Hepatocyte (in vitro differentiated cells): ENCODE data around the gene TLE7. TPM values are rescaled to one million over a fixed set of nuclear protein-coding genes. Genes with fewer than 3 reads are reported as not detected.

ENCODE experiments used
- DNase-seq: peaks from one replicate; pipeline ENCODE4 v3.0.0-alpha.2; 2016; ENCODE audit warnings: low spot score
- H2AFZ ChIP-seq: fragments of 200-600 bp; sonication (generic); 2 replicates; pipeline ENCODE4 v1.6.0; 2016; ENCODE audit warnings: antibody characterized with exemption, mild to moderate bottlenecking
- H3K27ac ChIP-seq: fragments of 200-600 bp; sonication (generic); 2 replicates; pipeline ENCODE4 v1.5.1; 2016; ENCODE audit warnings: mild to moderate bottlenecking
- H3K27me3 ChIP-seq: fragments of 200-600 bp; sonication (generic); 2 replicates; pipeline ENCODE4 v1.6.1; 2016
- H3K36me3 ChIP-seq: fragments of 200-600 bp; sonication (generic); replicated peaks from 2 replicates; pipeline ENCODE4 v1.5.1; 2016; ENCODE audit warnings: low read depth; ENCODE audit not compliant: insufficient read depth
- H3K4me1 ChIP-seq: fragments of 200-600 bp; sonication (generic); 2 replicates; pipeline ENCODE4 v1.5.1; 2016; ENCODE audit warnings: mild to moderate bottlenecking, moderate library complexity; ENCODE audit not compliant: insufficient read depth
- H3K4me2 ChIP-seq: fragments of 200-600 bp; sonication (generic); 2 replicates; pipeline ENCODE4 v1.6.0; 2016
- H3K4me3 ChIP-seq: fragments of 200-600 bp; sonication (generic); 2 replicates; pipeline ENCODE4 v1.5.1; 2016; ENCODE audit warnings: mild to moderate bottlenecking
- H3K79me2 ChIP-seq: fragments of 200-600 bp; sonication (generic); 2 replicates; pipeline ENCODE4 v1.6.0; 2017; ENCODE audit warnings: mild to moderate bottlenecking
- H3K9me2 ChIP-seq: fragments of 200-600 bp; sonication (generic); replicated peaks from 2 replicates; pipeline ENCODE4 v1.6.0; 2017; ENCODE audit warnings: mild to moderate bottlenecking; ENCODE audit not compliant: insufficient read depth
- H3K9me3 ChIP-seq: fragments of 200-600 bp; sonication (generic); 2 replicates; pipeline ENCODE4 v1.5.1; 2016; ENCODE audit warnings: low read depth, mild to moderate bottlenecking
- H4K20me1 ChIP-seq: fragments of 200-600 bp; sonication (generic); 2 replicates; pipeline ENCODE4 v1.6.0; 2016; ENCODE audit warnings: mild to moderate bottlenecking; ENCODE audit not compliant: insufficient read depth, poor library complexity, severe bottlenecking
- EZH2 ChIP-seq: fragments of 200-600 bp; sonication (generic); IDR thresholded peaks from 2 replicates; pipeline ENCODE4 v1.6.1; 2016; ENCODE audit warnings: antibody characterized with exemption, mild to moderate bottlenecking, borderline replicate concordance
- EZH2phosphoT487 ChIP-seq: fragments of 200-600 bp; sonication (generic); IDR thresholded peaks from one replicate; pipeline ENCODE4 v1.6.1; 2018; ENCODE audit warnings: antibody characterized with exemption, mild to moderate bottlenecking, low read depth, moderate library complexity; ENCODE audit not compliant: unreplicated experiment, severe bottlenecking
- WGBS: methylation state at CpG from one replicate; pipeline ENCODE4 v1.1.6; 2016; ENCODE audit warnings: low lambda C conversion rate; ENCODE audit errors: missing lambda C conversion rate; 5-methylcytosine and 5-hydroxymethylcytosine counted together
- polyA plus RNA-seq: library from polyadenylated mRNA; unstranded; fragments of >200 nt; fragmentation: Nextera tagmentation; extraction: Ambion mirVana; gene quantifications from 2 replicates; pipeline ENCODE4 v1.2.1, GENCODE V29; 2016
- total RNA-seq: library from RNA; depleted of rRNA; stranded (reverse); fragments of >200 nt; gene quantifications from 2 replicates; pipeline ENCODE4 v1.2.3, GENCODE V29; 2014
- TF ChIP-seq, protein P1 (sequence below): fragments of 200-600 bp; sonication (generic); IDR thresholded peaks from 2 replicates; pipeline ENCODE4 v1.5.1; 2016; ENCODE audit warnings: antibody characterized with exemption, mild to moderate bottlenecking; ENCODE audit not compliant: poor library complexity

Gene TLE7
- total and polyA plus RNA-seq, 2 experiments from 2014 or later = not detected

DNA sequence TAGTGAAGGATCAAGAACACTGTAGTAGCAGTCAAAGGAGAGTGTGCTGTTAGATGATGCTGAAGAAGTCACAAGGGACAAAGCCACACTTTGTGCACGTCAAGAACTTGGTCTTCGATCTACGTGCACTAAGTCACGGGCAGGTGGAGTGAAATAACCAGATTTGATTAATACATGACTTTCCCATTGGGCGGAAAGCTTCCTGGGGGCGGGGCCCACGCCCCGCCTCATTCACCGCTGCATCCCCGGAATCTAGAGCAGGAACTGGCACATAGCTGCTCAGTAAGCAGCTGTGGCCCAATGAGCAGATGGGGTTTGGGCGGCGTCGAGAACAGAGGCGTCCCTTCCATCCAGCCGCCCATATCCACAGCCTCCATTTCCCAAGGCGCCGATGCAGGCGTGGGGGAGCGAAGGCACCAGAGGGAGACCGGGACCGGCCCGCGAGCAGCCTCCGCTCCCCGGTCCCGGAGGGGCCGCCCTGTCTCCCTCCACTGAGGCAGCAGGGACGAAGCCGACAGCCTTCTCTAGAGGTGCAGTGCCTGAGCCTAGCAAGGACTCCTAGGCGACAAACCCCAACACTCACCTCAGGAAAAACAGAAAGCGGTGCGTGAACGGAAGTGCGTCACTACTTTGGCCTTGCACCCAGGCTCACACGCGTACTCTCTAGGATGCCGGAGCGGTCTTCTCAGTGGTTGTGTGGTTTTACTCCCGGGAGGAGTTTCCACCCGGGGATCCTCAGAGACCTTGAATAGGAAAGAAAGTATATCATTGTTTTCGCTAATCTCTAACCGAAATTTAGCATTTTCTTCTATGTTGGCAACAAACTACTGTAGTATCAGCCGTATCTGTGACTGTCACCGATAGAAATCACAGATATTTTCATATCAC, 42.4 kb upstream of the TLE7 start:
- peak overlapping the region; percentile 99 for H3K27ac ChIP-seq
- peak; percentile 91 for DNase-seq
- no peaks in the 10 kb centered on the region for H3K4me1 ChIP-seq
- 1% methylated on average over 42 of the region's 44 CpGs for WGBS
- H2AFZ ChIP-seq = peak overlapping the region; percentile 100
- H3K4me2 ChIP-seq = peak overlapping the region; percentile 85
- H3K4me3 ChIP-seq = peak overlapping the region; percentile 92
- no peaks in the 10 kb centered on the region for H3K9me3 ChIP-seq
- H4K20me1 ChIP-seq = no peaks in the 10 kb centered on the region
- no peaks in the 10 kb centered on the region for H3K27me3 ChIP-seq
- H3K79me2 ChIP-seq = peaks cover 5% of the 10 kb centered on the region
- H3K9me2 ChIP-seq = no peaks in the 10 kb centered on the region
- TF ChIP-seq EZH2 = no peak
- no peak for TF ChIP-seq EZH2phosphoT487
- TF ChIP-seq, protein P1, sequence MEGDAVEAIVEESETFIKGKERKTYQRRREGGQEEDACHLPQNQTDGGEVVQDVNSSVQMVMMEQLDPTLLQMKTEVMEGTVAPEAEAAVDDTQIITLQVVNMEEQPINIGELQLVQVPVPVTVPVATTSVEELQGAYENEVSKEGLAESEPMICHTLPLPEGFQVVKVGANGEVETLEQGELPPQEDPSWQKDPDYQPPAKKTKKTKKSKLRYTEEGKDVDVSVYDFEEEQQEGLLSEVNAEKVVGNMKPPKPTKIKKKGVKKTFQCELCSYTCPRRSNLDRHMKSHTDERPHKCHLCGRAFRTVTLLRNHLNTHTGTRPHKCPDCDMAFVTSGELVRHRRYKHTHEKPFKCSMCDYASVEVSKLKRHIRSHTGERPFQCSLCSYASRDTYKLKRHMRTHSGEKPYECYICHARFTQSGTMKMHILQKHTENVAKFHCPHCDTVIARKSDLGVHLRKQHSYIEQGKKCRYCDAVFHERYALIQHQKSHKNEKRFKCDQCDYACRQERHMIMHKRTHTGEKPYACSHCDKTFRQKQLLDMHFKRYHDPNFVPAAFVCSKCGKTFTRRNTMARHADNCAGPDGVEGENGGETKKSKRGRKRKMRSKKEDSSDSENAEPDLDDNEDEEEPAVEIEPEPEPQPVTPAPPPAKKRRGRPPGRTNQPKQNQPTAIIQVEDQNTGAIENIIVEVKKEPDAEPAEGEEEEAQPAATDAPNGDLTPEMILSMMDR = no peak
- H3K36me3 ChIP-seq = no peaks in the 10 kb centered on the region

DNA sequence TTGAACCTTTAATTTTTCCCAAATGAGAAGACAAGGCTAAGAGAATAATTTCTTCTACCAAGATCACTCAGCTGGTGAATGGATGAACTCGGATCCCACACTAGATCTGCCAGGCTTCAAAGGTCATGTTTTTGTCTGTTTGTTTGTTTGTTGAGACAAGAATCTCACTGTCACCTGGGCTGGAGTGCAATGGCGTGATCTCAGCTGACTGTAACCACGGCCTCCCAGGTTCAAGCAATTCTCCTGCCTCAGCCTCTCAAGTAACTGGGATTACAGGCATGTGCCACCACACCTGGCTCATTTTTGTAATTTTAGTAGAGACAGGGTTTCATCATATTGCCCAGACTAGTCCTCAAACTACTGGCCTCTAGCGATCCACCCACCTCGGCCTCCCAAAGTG, 40.7 kb upstream of the TLE7 start:
- no peaks in the 10 kb centered on the region for H3K9me3 ChIP-seq
- H3K9me2 ChIP-seq = no peaks in the 10 kb centered on the region
- peaks cover 5% of the 10 kb centered on the region for H3K79me2 ChIP-seq
- H3K4me2 ChIP-seq = no peak overlapping the region
- TF ChIP-seq, protein P1 = no peak
- TF ChIP-seq EZH2phosphoT487 = no peak
- TF ChIP-seq EZH2 = no peak
- no peaks in the 10 kb centered on the region for H3K4me1 ChIP-seq
- no peaks in the 10 kb centered on the region for H3K27me3 ChIP-seq
- H3K27ac ChIP-seq = no peak overlapping the region
- H3K36me3 ChIP-seq = no peaks in the 10 kb centered on the region
- 88% methylated on average over 5 of the region's 5 CpGs for WGBS
- H2AFZ ChIP-seq = no peak overlapping the region
- no peak overlapping the region for H3K4me3 ChIP-seq
- no peak for DNase-seq
- no peaks in the 10 kb centered on the region for H4K20me1 ChIP-seq

DNA sequence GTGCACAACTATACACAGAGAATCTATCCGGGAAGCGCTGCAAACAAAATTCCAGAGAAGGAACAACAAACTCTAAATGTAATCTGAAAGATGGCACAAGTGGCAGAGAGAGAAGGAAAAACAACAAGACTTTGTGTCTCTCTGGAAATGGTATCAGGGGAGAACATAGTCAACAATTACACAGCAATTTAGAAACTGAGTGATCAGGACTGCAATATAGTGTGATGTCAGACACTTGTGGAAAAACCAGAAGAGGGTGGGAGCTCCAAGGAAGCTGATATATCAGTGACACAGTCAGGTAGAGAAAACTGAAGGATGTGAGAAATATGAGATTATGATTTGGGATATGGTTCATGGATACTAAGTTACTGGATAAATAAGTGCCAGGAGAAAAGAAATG, 39.1 kb upstream of the TLE7 start:
- DNase-seq = no peak

More for the DNA sequence above, 39.1 kb upstream of the TLE7 start:
- Histone ChIP-seq H3K9me2 (no peaks in the 10 kb centered on the region), H3K4me3 (no peak overlapping the region), H3K27ac (no peak overlapping the region), H3K4me2 (no peak overlapping the region), H4K20me1 (no peaks in the 10 kb centered on the region), H3K27me3 (no peaks in the 10 kb centered on the region), H3K4me1 (no peaks in the 10 kb centered on the region), H3K9me3 (no peaks in the 10 kb centered on the region), H2AFZ (no peak overlapping the region), H3K79me2 (peaks cover 5% of the 10 kb centered on the region), H3K36me3 (no peaks in the 10 kb centered on the region)
- 97% methylated on average over 2 of the region's 2 CpGs for WGBS
- TF ChIP-seq EZH2 (no peak), EZH2phosphoT487 (no peak)
- TF ChIP-seq, protein P1 = no peak
